AG09309 (cell line): ENCODE results near the gene CEP78.

Experiments
- DNase-seq: peaks from one replicate; pipeline ENCODE4 v3.0.0-alpha.2; 2010; ENCODE audit warnings: low read depth
- H3K4me3 ChIP-seq: 2 replicates; pipeline ENCODE4 v1.5.1; 2011; ENCODE audit warnings: mild to moderate bottlenecking, low read depth, low read length, moderate library complexity; ENCODE audit not compliant: control insufficient read depth
- CTCF ChIP-seq: IDR thresholded peaks from 2 replicates; pipeline ENCODE4 v1.5.1; 2011; ENCODE audit warnings: mild to moderate bottlenecking, low read depth, low read length, inconsistent platforms; ENCODE audit not compliant: insufficient read depth, control insufficient read depth; ENCODE audit errors: missing control alignments

CEP78 gene

GRCh38 chr9:78304357-78304756 is 68.5 kb downstream of the CEP78 start:
- no peak for DNase-seq
- TF ChIP-seq CTCF = no peak
- no peak overlapping the region for H3K4me3 ChIP-seq

GRCh38 chr9:78306222-78307076 is 70.6 kb downstream of the CEP78 start:
- no peak for DNase-seq
- H3K4me3 ChIP-seq = no peak overlapping the region
- no peak for TF ChIP-seq CTCF

- TF ChIP-seq CTCF = no peak
These were observed 71.5 kb downstream of the CEP78 start for GRCh38 chr9:78307360-78307759.

GRCh38 chr9:78309066-78309465 is 73.2 kb downstream of the CEP78 start:
- TF ChIP-seq CTCF = no peak
- no peak for DNase-seq
- no peak overlapping the region for H3K4me3 ChIP-seq

More at GRCh38 chr9:78307360-78307759, 71.5 kb downstream of the CEP78 start:
- no peak overlapping the region for H3K4me3 ChIP-seq
- DNase-seq = no peak

- H3K4me3 ChIP-seq = no peak overlapping the region
- TF ChIP-seq CTCF = no peak
- no peak for DNase-seq
These were observed 75.2 kb downstream of the CEP78 start for GRCh38 chr9:78311075-78311474.

- H3K4me3 ChIP-seq = no peak overlapping the region
- DNase-seq = no peak
- TF ChIP-seq CTCF = no peak
These were observed 76.1 kb downstream of the CEP78 start for GRCh38 chr9:78311886-78312524.
